SU-DHL-6 (cell line): Measurements from ENCODE around the gene PRKD2.

Source experiments
- H2AFZ ChIP-seq: fragments of 200-600 bp; sonication (generic); 2 replicates; pipeline ENCODE4 v1.6.1; 2014; ENCODE audit warnings: low read depth, mild to moderate bottlenecking, moderate library complexity, mixed read lengths, antibody characterized with exemption, low read length; ENCODE audit not compliant: severe bottlenecking
- H3F3A ChIP-seq: fragments of 200-600 bp; shearing (Covaris generic); 2 replicates; pipeline ENCODE4 v1.6.0; 2016; ENCODE audit warnings: antibody characterized with exemption, mild to moderate bottlenecking; ENCODE audit not compliant: insufficient read depth
- H3K27ac ChIP-seq: fragments of 200-600 bp; sonication (generic); 2 replicates; pipeline ENCODE4 v1.5.1; 2016; ENCODE audit warnings: low read depth, mild to moderate bottlenecking, low read length, moderate library complexity, mixed read lengths
- H3K27me3 ChIP-seq: fragments of 200-600 bp; sonication (generic), shearing (Covaris generic); 2 replicates; pipeline ENCODE4 v1.6.0; 2014; ENCODE audit warnings: mild to moderate bottlenecking, low read length
- H3K36me3 ChIP-seq: fragments of 200-600 bp; sonication (generic); 2 replicates; pipeline ENCODE4 v1.6.1; 2014; ENCODE audit warnings: mild to moderate bottlenecking, low read length, mixed read lengths
- H3K4me2 ChIP-seq: fragments of 300-600, 200-600 bp; shearing (Covaris generic), sonication (generic); 2 replicates; pipeline ENCODE4 v1.6.0; 2014; ENCODE audit warnings: low read length, low read depth, mild to moderate bottlenecking; ENCODE audit not compliant: poor library complexity, severe bottlenecking
- H3K4me3 ChIP-seq: fragments of 200-600 bp; sonication (generic); 2 replicates; pipeline ENCODE4 v1.5.1; 2014; ENCODE audit warnings: antibody characterized with exemption, low read length, mild to moderate bottlenecking, mixed read lengths; ENCODE audit not compliant: insufficient read depth, poor library complexity, severe bottlenecking
- H3K79me2 ChIP-seq: fragments of 200-600 bp; sonication (generic); 2 replicates; pipeline ENCODE4 v1.6.1; 2014; ENCODE audit warnings: mild to moderate bottlenecking, low read length, moderate library complexity; ENCODE audit not compliant: insufficient read depth
- H3K9ac ChIP-seq: fragments of 200-600 bp; sonication (generic); 2 replicates; pipeline ENCODE4 v1.7.0; 2014; ENCODE audit warnings: mild to moderate bottlenecking, low read length
- H3K9me2 ChIP-seq: fragments of 200-600 bp; sonication (generic); replicated peaks from 2 replicates; pipeline ENCODE4 v1.6.1; 2014; ENCODE audit warnings: low read length; ENCODE audit not compliant: insufficient read depth
- H3K9me3 ChIP-seq: fragments of 200-600 bp; sonication (generic); 2 replicates; pipeline ENCODE4 v1.6.1; 2014; ENCODE audit warnings: low read length, mixed read lengths; ENCODE audit not compliant: insufficient read depth
- H4K20me1 ChIP-seq: fragments of 200-600 bp; sonication (generic); 2 replicates; pipeline ENCODE4 v1.6.1; 2014; ENCODE audit warnings: low read depth, mild to moderate bottlenecking, antibody characterized with exemption, low read length, moderate library complexity, mixed read lengths
- CTCF ChIP-seq: fragments of 200-600 bp; sonication (generic); IDR thresholded peaks from one replicate; pipeline ENCODE4 v1.5.1; 2017; ENCODE audit warnings: antibody characterized with exemption, mild to moderate bottlenecking, low read length, moderate library complexity; ENCODE audit not compliant: insufficient read depth, poor library complexity, severe bottlenecking
- EZH2phosphoT487 ChIP-seq: fragments of 200-600 bp; sonication (generic), shearing (Covaris generic); conservative IDR thresholded peaks from 2 replicates; pipeline ENCODE4 v1.6.1; 2018; ENCODE audit warnings: mild to moderate bottlenecking, antibody characterized with exemption, low read length, moderate library complexity, mixed read lengths

PRKD2 gene

DNA sequence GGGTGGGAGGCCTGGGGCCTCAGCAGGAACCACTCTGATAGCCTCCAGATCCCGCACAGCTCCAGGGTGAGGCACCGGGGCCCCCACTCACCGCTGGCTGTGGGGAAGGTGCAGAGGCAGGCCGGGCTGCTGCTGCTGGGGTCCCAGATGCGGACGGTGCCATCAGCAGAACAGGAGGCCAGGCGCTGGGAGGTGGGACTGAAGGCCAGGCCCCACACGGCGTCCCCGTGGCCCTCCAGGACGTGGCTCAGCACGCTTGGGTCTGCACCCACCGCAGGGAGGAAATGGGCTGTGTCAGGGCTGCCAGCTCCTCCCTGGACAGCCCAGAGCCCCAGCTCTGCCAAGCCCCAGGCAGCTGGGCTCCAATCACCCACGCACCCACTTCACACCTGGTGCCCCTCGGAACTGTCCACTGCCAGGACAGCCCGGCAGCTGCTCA is 6.1 kb upstream of the PRKD2 start:
- Histone ChIP-seq H3K79me2 (no peaks in the 10 kb centered on the region; the same call in 1 of the 2 replicates), H3K9me2 (no peaks in the 10 kb centered on the region), H3K9me3 (no peaks in the 10 kb centered on the region), H2AFZ (no peak overlapping the region), H3F3A (peaks cover 21% of the 10 kb centered on the region), H3K4me3 (no peak overlapping the region), H3K4me2 (no peak overlapping the region), H3K9ac (no peak overlapping the region), H3K27me3 (no peaks in the 10 kb centered on the region), H3K27ac (no peak overlapping the region), H4K20me1 (no peaks in the 10 kb centered on the region), H3K36me3 (no peaks in the 10 kb centered on the region)
- TF ChIP-seq EZH2phosphoT487: no peak
- TF ChIP-seq CTCF: no peak

DNA sequence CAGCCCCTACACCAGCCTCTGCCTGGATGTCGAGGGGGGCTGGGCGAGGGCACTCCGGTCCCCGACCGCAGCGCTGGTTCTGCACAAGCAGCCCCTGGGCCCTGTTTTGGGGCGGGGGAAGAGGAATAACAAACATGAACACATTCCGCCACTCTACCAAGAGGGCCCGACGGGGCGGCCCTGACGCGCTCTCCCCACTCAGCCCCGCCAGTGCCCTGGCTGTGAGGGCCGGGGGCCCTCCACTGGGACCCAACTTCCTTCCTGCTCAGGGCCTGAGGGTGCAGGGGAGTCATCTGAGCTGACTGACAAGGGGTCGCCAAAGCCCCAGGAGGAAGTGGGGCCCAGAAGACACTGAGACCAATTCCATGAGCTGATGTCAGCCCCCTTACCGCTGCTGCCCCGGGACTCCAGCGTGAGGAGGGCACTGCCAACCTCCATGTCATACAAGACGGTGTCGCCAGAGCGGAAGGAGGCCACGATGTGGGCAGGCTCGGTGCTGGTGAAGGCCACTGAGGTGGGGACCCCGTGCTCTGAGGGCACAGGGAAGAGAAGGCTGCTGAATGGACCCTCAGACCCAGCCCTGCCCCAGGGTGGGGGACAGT is 5.6 kb upstream of the PRKD2 start:
- Histone ChIP-seq H4K20me1 (no peaks in the 10 kb centered on the region), H3K36me3 (no peaks in the 10 kb centered on the region), H3K9me2 (no peaks in the 10 kb centered on the region), H3K4me3 (no peak overlapping the region), H3K27ac (no peak overlapping the region), H3F3A (peaks cover 25% of the 10 kb centered on the region), H3K27me3 (no peaks in the 10 kb centered on the region), H3K4me2 (no peak overlapping the region), H3K79me2 (no peaks in the 10 kb centered on the region), H2AFZ (no peak overlapping the region), H3K9ac (no peak overlapping the region), H3K9me3 (no peaks in the 10 kb centered on the region)
- TF ChIP-seq CTCF: no peak
- no peak for TF ChIP-seq EZH2phosphoT487

GRCh38 chr19:46722004-46722380 is 5.1 kb upstream of the PRKD2 start:
- Histone ChIP-seq H3K9me3 (no peaks in the 10 kb centered on the region), H3K9ac (no peak overlapping the region), H3K4me2 (no peak overlapping the region), H3K36me3 (no peaks in the 10 kb centered on the region), H3K27me3 (no peaks in the 10 kb centered on the region), H3F3A (peaks cover 25% of the 10 kb centered on the region), H4K20me1 (no peaks in the 10 kb centered on the region), H3K4me3 (no peak overlapping the region), H3K79me2 (no peaks in the 10 kb centered on the region), H3K27ac (no peak overlapping the region), H3K9me2 (no peaks in the 10 kb centered on the region), H2AFZ (no peak overlapping the region)
- TF ChIP-seq CTCF (no peak), EZH2phosphoT487 (no peak)
